HL-60 (cell line): ENCODE results near the gene KAZN.

Source experiments
- CTCF ChIP-seq: IDR thresholded peaks from one replicate; pipeline ENCODE4 v1.5.1; 2011; ENCODE audit warnings: low read length, control low read depth, inconsistent platforms; ENCODE audit not compliant: insufficient read depth
- POLR2AphosphoS5 ChIP-seq: IDR thresholded peaks from 2 replicates; pipeline ENCODE4 v1.6.1; 2012; ENCODE audit warnings: low read depth

- TF ChIP-seq CTCF (no peak), POLR2AphosphoS5 (no peak)
Observed at GRCh38 chr1:14583788-14584187, 14.7 kb upstream of the KAZN start.
